GM12878 (cell line): ENCODE results near the gene BCAS3. TPM values are rescaled to one million over a fixed set of nuclear protein-coding genes. Genes with fewer than 3 reads are reported as not detected.

Experiments
- ATAC-seq: fragments of 200-7000 bp; cut with Tn5 transposase; 3 replicates; pipeline ENCODE4 v1.9.1; 2020; ENCODE audit warnings: mild to moderate bottlenecking, moderate library complexity
- BruUV-seq: library from RNA; stranded (reverse); fragments of 400-500 nt; replicated peaks from 2 replicates; lab custom pipeline; 2021; lab: Mats Ljungman, UMichigan
- CTCF ChIA-PET: fragments of 300-600 bp; sonication (Branson Sonifier 250); formaldehyde crosslinking; extraction: SDS; loops from one replicate; lab custom pipeline; 2021; ENCODE audit warnings: inconsistent platforms; lab: Yijun Ruan, JAX
- POLR2A ChIA-PET: fragments of 350-600 bp; formaldehyde crosslinking; extraction: SDS; loops from one replicate; lab custom pipeline; 2021; ENCODE audit warnings: inconsistent platforms; lab: Charles Lee
- RAD21 ChIA-PET: fragments of 300-600 bp; sonication (Branson Sonifier 250); formaldehyde crosslinking; loops from one replicate; lab custom pipeline; 2023; ENCODE audit warnings: antibody characterized with exemption; ENCODE audit not compliant: unreplicated experiment; lab: Charles Lee
- SMC1A ChIA-PET: fragments of 300-600 bp; sonication (Branson Sonifier 250); formaldehyde crosslinking; loops from one replicate; lab custom pipeline; 2023; ENCODE audit not compliant: unreplicated experiment, uncharacterized antibody; lab: Charles Lee
- DNase-seq: peaks from one replicate; pipeline ENCODE4 v3.0.0-alpha.2; 2011; ENCODE audit warnings: low read depth, low spot score
- FAIRE-seq: peaks from 3 replicates; lab custom pipeline; 2011; peaks lifted over from hg19 to GRCh38; lab: Jason Lieb, UNC
- H2AFZ ChIP-seq: 2 replicates; pipeline ENCODE4 v1.6.0; 2011; ENCODE audit warnings: low read depth, low read length, control low read depth; ENCODE audit not compliant: control insufficient read depth
- H3K27ac ChIP-seq: 2 replicates; pipeline ENCODE4 v1.5.1; 2011; ENCODE audit warnings: control low read depth; ENCODE audit not compliant: control insufficient read depth, insufficient read depth
- H3K27me3 ChIP-seq, 2 experiments: replicated peaks in 1 of 2; 2 replicates each; pipeline versions ENCODE4 v1.6.0 to v1.6.1; 2011; ENCODE audit warnings: low read length in 1 of 2; ENCODE audit not compliant: control insufficient read depth in 2 of 2, insufficient read depth in 2 of 2
- H3K36me3 ChIP-seq, 2 experiments: 2 replicates each; pipeline ENCODE4 v1.5.1; 2011; ENCODE audit warnings: low read length in 1 of 2; ENCODE audit not compliant: control insufficient read depth in 2 of 2, insufficient read depth in 2 of 2
- H3K4me1 ChIP-seq: 2 replicates; pipeline ENCODE4 v1.6.1; 2011; ENCODE audit warnings: mild to moderate bottlenecking, low read length, moderate library complexity, mixed read lengths; ENCODE audit not compliant: control insufficient read depth, insufficient read depth
- H3K4me2 ChIP-seq: 2 replicates; pipeline ENCODE4 v1.6.0; 2011; ENCODE audit warnings: control low read depth; ENCODE audit not compliant: control insufficient read depth, insufficient read depth
- H3K4me3 ChIP-seq: fragments of 200-600 bp; sonication (generic); 2 replicates; pipeline ENCODE4 v1.5.1; 2016
- H3K79me2 ChIP-seq: 2 replicates; pipeline ENCODE4 v1.6.0; 2011; ENCODE audit warnings: low read length; ENCODE audit not compliant: control insufficient read depth, insufficient read depth
- H3K9ac ChIP-seq: 2 replicates; pipeline ENCODE4 v1.8.0; 2011; ENCODE audit warnings: low read length, control low read depth, mixed read lengths; ENCODE audit not compliant: control insufficient read depth, insufficient read depth
- H3K9me3 ChIP-seq: replicated peaks from 3 replicates; pipeline ENCODE4 v1.5.1; 2011; ENCODE audit warnings: mild to moderate bottlenecking, low read length; ENCODE audit not compliant: control insufficient read depth, insufficient read depth
- H4K20me1 ChIP-seq: 2 replicates; pipeline ENCODE4 v1.6.0; 2011; ENCODE audit not compliant: control insufficient read depth, insufficient read depth
- JUNB ChIP-seq: IDR thresholded peaks from 2 replicates; pipeline ENCODE4 v1.6.1; 2016; ENCODE audit warnings: antibody characterized with exemption, mild to moderate bottlenecking
- PML ChIP-seq: IDR thresholded peaks from 2 replicates; pipeline ENCODE4 v1.6.1; 2012; ENCODE audit warnings: low read length, inconsistent platforms
- ZBTB11 ChIP-seq: fragments of 450-650 bp; formaldehyde crosslinking; IDR thresholded peaks from 2 replicates; pipeline ENCODE4 v1.5.0; 2022; ENCODE audit warnings: mild to moderate bottlenecking, missing genetic modification characterization
- WGBS: methylation state at CpG from one replicate; pipeline ENCODE4 v1.1.6; 2016; ENCODE audit warnings: low lambda C conversion rate; ENCODE audit not compliant: insufficient replicate concordance, insufficient coverage; ENCODE audit errors: missing lambda C conversion rate; 5-methylcytosine and 5-hydroxymethylcytosine counted together
- in situ Hi-C: fragments of 300-500 bp; cut with MboI; formaldehyde crosslinking; loops from 9 replicates; pipeline ENCODE4 v1.14.3; 2018; ENCODE audit warnings: mixed read lengths
- intact Hi-C: fragments of 100-400 bp; cut with micrococcal nuclease; formaldehyde crosslinking; loops from one replicate; pipeline ENCODE4 v1.14.2; 2022; ENCODE audit not compliant: unreplicated experiment
- polyA plus RNA-seq, 11 experiments: library from polyadenylated mRNA; depleted of rRNA in 4 of 11; unstranded in 6 of 11; stranded (reverse) in 5 of 11; fragments of >200 nt; fragmentation: Nextera tagmentation in 4 of 11; fragmentation: Illumina TruSeq in 1 of 11; extraction: Ambion mirVana in 4 of 11; extraction: Trizol in 1 of 11; gene quantifications; 1 replicate in 1 of 11; 2 replicates in 10 of 11; pipeline versions ENCODE4 v1.2.1 to v1.2.3, GENCODE V29; 2011 to 2016; ENCODE audit warnings: inconsistent platforms in 2 of 11, missing spikeins in 2 of 11, low read depth in 1 of 11
- total RNA-seq, 4 experiments: library from RNA; depleted of rRNA in 3 of 4; stranded (reverse); fragments of >200 nt in 3 of 4; fragmentation: Illumina TruSeq in 1 of 4; extraction: Trizol in 1 of 4; gene quantifications; 2 replicates each; pipeline versions ENCODE4 v1.2.1 to v1.2.3, GENCODE V29; 2013 to 2021

Gene BCAS3
- total and polyA plus RNA-seq, 10 of the 15 experiments (the other 5 are each of a cell fraction or from before 2014, with no cell fraction given): 2.1 to 11.0 (median 6.6) TPM

- Histone ChIP-seq H3K9ac (no peak overlapping the region), H3K27me3 (no peaks in the 10 kb centered on the region), H3K36me3 (no peaks in the 10 kb centered on the region), H3K4me3 (no peak overlapping the region), H2AFZ (no peak overlapping the region), H3K27ac (no peak overlapping the region), H3K4me2 (no peak overlapping the region), H4K20me1 (no peaks in the 10 kb centered on the region), H3K9me3 (no peaks in the 10 kb centered on the region), H3K79me2 (no peaks in the 10 kb centered on the region), H3K4me1 (peaks cover 5% of the 10 kb centered on the region; the same call in 1 of the 2 replicates)
- WGBS: 78% methylated on average over 3 of the region's 3 CpGs
- DNase-seq: no peak
- intact Hi-C loops (no loop called here), in situ Hi-C loops (no loop called here)
- RAD21 ChIA-PET: interaction anchor here (1.1 kb wide), 1 partner anchor 113 kb away, joined by 3 read pairs; no protein-coding TSS in a partner anchor
- BruUV-seq: no TSS peak
- SMC1A ChIA-PET: interaction anchor here (0.7 kb wide), 1 partner anchor 853 kb away, joined by 3 read pairs; no protein-coding TSS in a partner anchor
- no peak for TF ChIP-seq JUNB
- no peak for TF ChIP-seq ZBTB11 (CRISPR knock-in tag)
- TF ChIP-seq PML: no peak
- FAIRE-seq: no peak
- ATAC-seq: no peak
- POLR2A ChIA-PET: no interaction called here
- CTCF ChIA-PET: interaction anchor here (0.6 to 1.2 kb wide), 2 partner anchors 137 to 392 kb away, joined by 3 to 4 read pairs; no protein-coding TSS in a partner anchor
These were observed 462.6 kb downstream of the BCAS3 start for GRCh38 chr17:61140081-61140786.
